ENCODE measurements around the gene CILP2.

DNA sequence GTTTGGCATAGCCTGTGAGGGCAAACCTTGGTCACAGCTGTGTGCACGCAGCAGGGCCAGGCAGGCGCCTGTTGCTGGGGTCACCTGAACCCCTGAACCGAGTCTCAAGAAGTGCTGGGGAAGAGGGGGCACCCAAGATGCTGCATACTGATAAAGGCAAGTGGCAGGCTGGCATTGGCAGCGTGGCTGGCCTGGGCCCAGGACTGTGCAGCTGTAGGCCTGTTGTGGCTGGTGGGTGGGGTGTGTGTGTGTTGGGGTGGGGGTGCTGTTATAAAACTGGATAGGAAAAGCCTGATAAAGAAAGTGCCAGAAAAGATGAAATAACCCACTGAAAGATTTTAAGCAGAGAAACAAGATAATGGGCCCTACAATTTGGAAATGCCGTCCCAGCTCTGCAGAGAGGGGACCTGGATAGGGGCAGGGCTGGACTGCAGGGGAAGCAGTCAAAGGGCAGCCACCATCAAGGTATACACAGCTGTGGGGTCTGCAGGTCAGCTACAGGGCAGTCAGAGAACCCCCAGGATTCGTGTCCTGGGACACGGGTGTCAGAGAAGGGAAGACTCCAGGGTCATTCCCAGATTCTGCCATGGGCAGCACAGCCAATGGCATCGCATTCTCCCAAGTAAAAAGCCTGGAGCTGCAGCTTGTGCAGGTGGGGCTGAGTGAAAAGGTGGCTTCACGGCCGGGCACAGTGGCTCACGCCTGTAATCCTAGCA lies 33.2 kb downstream of the CILP2 start:
- TF ChIP-seq, protein P1, sequence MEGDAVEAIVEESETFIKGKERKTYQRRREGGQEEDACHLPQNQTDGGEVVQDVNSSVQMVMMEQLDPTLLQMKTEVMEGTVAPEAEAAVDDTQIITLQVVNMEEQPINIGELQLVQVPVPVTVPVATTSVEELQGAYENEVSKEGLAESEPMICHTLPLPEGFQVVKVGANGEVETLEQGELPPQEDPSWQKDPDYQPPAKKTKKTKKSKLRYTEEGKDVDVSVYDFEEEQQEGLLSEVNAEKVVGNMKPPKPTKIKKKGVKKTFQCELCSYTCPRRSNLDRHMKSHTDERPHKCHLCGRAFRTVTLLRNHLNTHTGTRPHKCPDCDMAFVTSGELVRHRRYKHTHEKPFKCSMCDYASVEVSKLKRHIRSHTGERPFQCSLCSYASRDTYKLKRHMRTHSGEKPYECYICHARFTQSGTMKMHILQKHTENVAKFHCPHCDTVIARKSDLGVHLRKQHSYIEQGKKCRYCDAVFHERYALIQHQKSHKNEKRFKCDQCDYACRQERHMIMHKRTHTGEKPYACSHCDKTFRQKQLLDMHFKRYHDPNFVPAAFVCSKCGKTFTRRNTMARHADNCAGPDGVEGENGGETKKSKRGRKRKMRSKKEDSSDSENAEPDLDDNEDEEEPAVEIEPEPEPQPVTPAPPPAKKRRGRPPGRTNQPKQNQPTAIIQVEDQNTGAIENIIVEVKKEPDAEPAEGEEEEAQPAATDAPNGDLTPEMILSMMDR (IDR thresholded peaks at IDR 0.05; ENCODE audit: control extremely low read depth in 1 of 3, insufficient read depth in 1 of 3, low read depth in 1 of 3, low read length in 3 of 3) = no peak
- TF ChIP-seq CHD2 (IDR thresholded peaks at IDR 0.05; ENCODE audit: low read length) (no peak), POLR2AphosphoS5 (IDR thresholded peaks at IDR 0.05; ENCODE audit: low read depth, low read length) (no peak), BRCA1 (IDR thresholded peaks at IDR 0.05; ENCODE audit: low read depth, low read length) (no peak), TAF1 (IDR thresholded peaks at IDR 0.05; ENCODE audit: low read depth, low read length) (no peak), TCF12 (IDR thresholded peaks at IDR 0.05; ENCODE audit: low read depth, low read length) (no peak), ZNF274 (IDR thresholded peaks at IDR 0.05; ENCODE audit: borderline replicate concordance, extremely low read depth, low read length) (no peak)

Data from H1 (cell line).